GM19463 (cell line): ENCODE measurements around the gene HAPLN1.
A peak's percentile ranks its signal among the peaks of the same experiment; 100 is the strongest.

Experiments
- ATAC-seq: cut with Tn5 transposase; IDR thresholded peaks from one replicate; pipeline ENCODE4 v1.9.1; 2021; ENCODE audit warnings: mild to moderate bottlenecking, moderate library complexity; ENCODE audit not compliant: unreplicated experiment

HAPLN1 gene

GRCh38 chr5:83718195-83718825 is 2.3 kb downstream of the HAPLN1 start:
- ATAC-seq, result peak; percentile 84

GRCh38 chr5:83715236-83716065 is 5.2 kb downstream of the HAPLN1 start:
- ATAC-seq, result no peak

GRCh38 chr5:83714810-83715209 is 5.8 kb downstream of the HAPLN1 start:
- ATAC-seq, result no peak

GRCh38 chr5:83711982-83712601 is 8.6 kb downstream of the HAPLN1 start:
- ATAC-seq, result peak; percentile 65

GRCh38 chr5:83709973-83710372 is 10.7 kb downstream of the HAPLN1 start:
- ATAC-seq, result no peak

- ATAC-seq, result no peak
These were observed 12.5 kb downstream of the HAPLN1 start for GRCh38 chr5:83708170-83708569.

GRCh38 chr5:83703059-83703458 is 17.6 kb downstream of the HAPLN1 start:
- ATAC-seq, result no peak

- ATAC-seq, result no peak
These were observed 18.8 kb downstream of the HAPLN1 start for GRCh38 chr5:83701886-83702285.

- no peak for ATAC-seq
These were observed 30.8 kb downstream of the HAPLN1 start for GRCh38 chr5:83689881-83690280.

GRCh38 chr5:83688281-83688680 is 32.4 kb downstream of the HAPLN1 start:
- ATAC-seq, result no peak

- ATAC-seq, result no peak
These were observed 33.5 kb downstream of the HAPLN1 start for GRCh38 chr5:83687124-83687619.

- no peak for ATAC-seq
These were observed 34.4 kb downstream of the HAPLN1 start for GRCh38 chr5:83686251-83686650.

- ATAC-seq, result no peak
These were observed 36.8 kb downstream of the HAPLN1 start for GRCh38 chr5:83683836-83684235.

- ATAC-seq, result no peak
These were observed 48.0 kb downstream of the HAPLN1 start for GRCh38 chr5:83672646-83673045.

GRCh38 chr5:83672158-83672557 is 48.5 kb downstream of the HAPLN1 start:
- ATAC-seq, result no peak

GRCh38 chr5:83665631-83666030 is 55.0 kb downstream of the HAPLN1 start:
- ATAC-seq, result no peak

- ATAC-seq, result peak; percentile 61
These were observed 58.1 kb downstream of the HAPLN1 start for GRCh38 chr5:83662558-83662957.

GRCh38 chr5:83657807-83658525 is 62.7 kb downstream of the HAPLN1 start:
- ATAC-seq, result no peak

- ATAC-seq, result no peak
These were observed 66.1 kb downstream of the HAPLN1 start for GRCh38 chr5:83654427-83654994.

GRCh38 chr5:83653669-83654068 is 67.0 kb downstream of the HAPLN1 start:
- ATAC-seq, result peak; percentile 88

- no peak for ATAC-seq
These were observed 74.7 kb downstream of the HAPLN1 start for GRCh38 chr5:83645936-83646335.
